ENCODE data around the gene MSH5. TPM values are rescaled to one million over a fixed set of nuclear protein-coding genes. Genes with fewer than 3 reads are reported as not detected.

Gene MSH5
- total RNA-seq, 2 experiments from 2014 or later: 96.9 to 105 TPM

GRCh38 chr6:31736021-31736767 is 3.6 kb upstream of the MSH5 start, which contains the start of gene CLIC1:
CLIC1 (minus strand) TSS chr6:31736530; CDS start chr6:31736300, 230 bp downstream.
- Mint-ChIP-seq H3K27ac (peak within 1 kb of the TSS; percentile 93), H3K9me3 (no peaks in the 10 kb centered on the region), H3K4me1 (ENCODE audit: low read depth) (peaks cover 54% of the 10 kb centered on the region), H3K27me3 (no peaks in the 10 kb centered on the region), H3K36me3 (ENCODE audit: low read depth) (peaks cover 54% of the 10 kb centered on the region), H3K4me3 (peak within 1 kb of the TSS; percentile 97)
- ChIA-PET POLR2A (interaction anchor here (0.8 to 6.0 kb wide), 11 partner anchors 9 to 98 kb away, joined by 3 to 24 read pairs (median 5); partner anchors contain the start of genes BAG6, GPANK1 and VARS1), CTCF (interaction anchor here (0.7 to 9.9 kb wide), 12 partner anchors 8 to 96 kb away, joined by 3 to 59 read pairs (median 4); partner anchors contain the start of genes DDAH2 and HSPA1B)
- ATAC-seq: peak; percentile 47
- no peak for TF ChIP-seq CTCF (IDR thresholded peaks at IDR 0.05)
- DNase-seq: peak; percentile 88
- intact Hi-C loops (cut with micrococcal nuclease): loop anchor here (5.0 to 10.0 kb wide), 2 partner anchors 96 to 191 kb away; partner anchors contain the start of genes ATP6V1G2, DDX39B and NFKBIL1

GRCh38 chr6:31736768-31737314 is 3.0 kb upstream of the MSH5 start:
- POLR2A ChIA-PET: interaction anchor here (0.7 to 6.0 kb wide), 15 partner anchors 8 to 1235 kb away, joined by 3 to 24 read pairs (median 5); partner anchors contain the start of genes BAG6, C6orf47, DDX39B and HSPA1B
- Mint-ChIP-seq H3K9me3 (no peaks in the 10 kb centered on the region), H3K27ac (peak overlapping the region; percentile 93), H3K27me3 (no peaks in the 10 kb centered on the region), H3K36me3 (ENCODE audit: low read depth) (peaks cover 56% of the 10 kb centered on the region), H3K4me1 (ENCODE audit: low read depth) (peaks cover 57% of the 10 kb centered on the region), H3K4me3 (peak overlapping the region; percentile 97)
- no peak for TF ChIP-seq CTCF (IDR thresholded peaks at IDR 0.05)
- ATAC-seq: no peak
- no peak for DNase-seq
- CTCF ChIA-PET: interaction anchor here (0.8 to 9.9 kb wide), 11 partner anchors 8 to 140 kb away, joined by 3 to 59 read pairs (median 6); partner anchors contain the start of genes DDAH2 and LSM2
- intact Hi-C loops (cut with micrococcal nuclease): loop anchor here (5.0 to 10.0 kb wide), 2 partner anchors 95 to 192 kb away; partner anchors contain the start of genes ATP6V1G2, DDX39B and NFKBIL1

- DNase-seq: peak; percentile 42
- TF ChIP-seq CTCF (IDR thresholded peaks at IDR 0.05): no peak
- Mint-ChIP-seq H3K4me3 (peak overlapping the region; percentile 97), H3K9me3 (no peaks in the 10 kb centered on the region), H3K4me1 (ENCODE audit: low read depth) (peaks cover 54% of the 10 kb centered on the region), H3K27ac (peak overlapping the region; percentile 93), H3K36me3 (ENCODE audit: low read depth) (peaks cover 54% of the 10 kb centered on the region), H3K27me3 (no peaks in the 10 kb centered on the region)
- CTCF ChIA-PET: interaction anchor here (0.9 to 9.9 kb wide), 22 partner anchors 9 to 191 kb away, joined by 3 to 59 read pairs (median 5); partner anchors contain the start of genes ATP6V1G2, BAG6, DDAH2 and GPANK1
- POLR2A ChIA-PET: interaction anchor here (0.6 to 6.0 kb wide), 22 partner anchors 9 to 1235 kb away, joined by 3 to 30 read pairs (median 5); partner anchors contain the start of genes BAG6, C6orf47, CSNK2B and DDX39B
- no peak for ATAC-seq
- intact Hi-C loops (cut with micrococcal nuclease): loop anchor here (5.0 to 10.0 kb wide), 2 partner anchors 95 to 193 kb away; partner anchors contain the start of genes ATP6V1G2, DDX39B and NFKBIL1
Observed at GRCh38 chr6:31737315-31737990, 2.4 kb upstream of the MSH5 start.

- peak overlapping the region; percentile 97 for H3K4me3 Mint-ChIP-seq
- CTCF ChIA-PET: interaction anchor here (0.9 to 9.9 kb wide), 26 partner anchors 9 to 192 kb away, joined by 3 to 59 read pairs (median 4); partner anchors contain the start of genes ATP6V1G2, BAG6, DDAH2 and GPANK1
- no peaks in the 10 kb centered on the region for H3K27me3 Mint-ChIP-seq
- H3K36me3 Mint-ChIP-seq (ENCODE audit: low read depth): peaks cover 58% of the 10 kb centered on the region
- intact Hi-C loops (cut with micrococcal nuclease): loop anchor here (5.0 to 10.0 kb wide), 2 partner anchors 94 to 193 kb away; partner anchors contain the start of genes ATP6V1G2, DDX39B and NFKBIL1
- H3K27ac Mint-ChIP-seq: peak overlapping the region; percentile 93
- TF ChIP-seq CTCF (IDR thresholded peaks at IDR 0.05): no peak
- no peaks in the 10 kb centered on the region for H3K9me3 Mint-ChIP-seq
- peaks cover 51% of the 10 kb centered on the region for H3K4me1 Mint-ChIP-seq (ENCODE audit: low read depth)
- POLR2A ChIA-PET: interaction anchor here (0.6 to 6.0 kb wide), 25 partner anchors 10 to 1234 kb away, joined by 3 to 30 read pairs (median 4); partner anchors contain the start of genes BAG6, C6orf47, CSNK2B and DDX39B
- peak; percentile 10 for ATAC-seq
- DNase-seq: peak; percentile 83
Observed at GRCh38 chr6:31737991-31738979, 1.5 kb upstream of the MSH5 start.
